Measurements from ENCODE around the gene BOLA1. TPM values are rescaled to one million over a fixed set of nuclear protein-coding genes. Genes with fewer than 3 reads are reported as not detected.
A peak's percentile ranks its signal among the peaks of the same experiment; 100 is the strongest.
"Not testable (repeated sequence)": the region's sequence is repeated elsewhere in the genome, so short reads cannot be mapped to it uniquely, and the experiment has no call there.

BOLA1 gene
- total and polyA plus RNA-seq, 3 experiments from 2014 or later, result 27.3 to 31.6 (median 28.4) TPM

DNA sequence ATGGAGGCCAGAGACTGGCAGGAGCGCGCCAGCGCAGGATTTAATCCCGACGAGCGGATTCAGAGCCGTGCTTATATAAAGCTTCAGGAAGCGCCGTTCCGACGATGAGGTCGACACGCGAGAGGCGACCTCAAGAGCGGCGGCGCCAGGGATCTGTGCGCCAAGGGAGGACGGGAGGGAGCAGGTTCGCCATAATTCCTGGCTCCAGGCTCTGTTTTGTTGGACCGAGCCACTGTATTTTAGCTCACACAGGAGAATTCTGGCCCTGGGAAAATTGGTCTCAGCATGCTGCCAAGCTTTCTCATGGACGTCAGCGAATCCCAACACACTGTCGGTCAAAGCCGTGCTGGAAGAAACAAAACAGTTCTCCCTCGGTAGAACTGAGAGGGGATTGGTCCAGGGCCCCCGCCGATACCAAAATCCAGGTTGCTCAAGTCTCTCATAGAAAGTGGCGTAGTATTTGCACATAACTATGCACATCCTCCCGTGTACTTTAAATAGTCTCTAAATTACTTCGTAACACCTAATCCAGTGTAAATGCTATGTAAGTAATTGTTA lies 37.8 kb upstream of the BOLA1 start:
- CTCF ChIA-PET; H3K4me3 ChIP-seq (ENCODE audit: low read length); H3K9me3 Mint-ChIP-seq; DNase-seq; H3K4me3 Mint-ChIP-seq; H3K36me3 Mint-ChIP-seq; H3K36me3 ChIP-seq (ENCODE audit: insufficient read depth, low read length); H3K27ac Mint-ChIP-seq; H3K4me1 ChIP-seq (ENCODE audit: insufficient read depth, low read length); H3K27me3 ChIP-seq (ENCODE audit: insufficient read depth, low read length, poor library complexity, severe bottlenecking); POLR2A ChIA-PET; H3K27me3 Mint-ChIP-seq; H3K27ac ChIP-seq (ENCODE audit: low read depth, low read length); H3K9me3 ChIP-seq (ENCODE audit: low read length); H3K4me1 Mint-ChIP-seq: not testable (repeated sequence)

DNA sequence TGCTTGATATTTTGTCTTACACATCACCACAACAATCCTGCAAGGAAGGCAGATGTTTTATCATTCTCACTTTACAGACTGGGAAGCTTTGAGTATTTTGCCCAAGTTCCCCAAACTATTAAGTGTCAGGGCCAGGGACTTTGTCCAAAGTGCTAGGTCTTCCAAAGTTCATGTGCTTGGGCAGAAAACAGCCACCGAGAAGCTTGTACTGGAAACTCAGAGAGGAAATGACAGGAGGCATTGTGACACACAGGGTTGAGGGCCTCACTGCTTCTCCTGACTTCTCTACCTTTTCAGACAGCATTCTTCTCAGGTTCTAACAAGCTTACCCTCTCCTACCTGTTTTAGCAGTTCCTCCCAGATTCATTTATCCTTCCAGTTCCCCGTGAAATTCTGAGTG lies 32.5 kb upstream of the BOLA1 start:
- H3K27me3 Mint-ChIP-seq; H3K27ac ChIP-seq (ENCODE audit: low read depth, low read length); H3K27ac Mint-ChIP-seq; H3K9me3 ChIP-seq (ENCODE audit: low read length); H3K4me3 Mint-ChIP-seq; H3K27me3 ChIP-seq (ENCODE audit: insufficient read depth, low read length, poor library complexity, severe bottlenecking); H3K4me1 ChIP-seq (ENCODE audit: insufficient read depth, low read length); H3K4me1 Mint-ChIP-seq; H3K36me3 Mint-ChIP-seq; H3K4me3 ChIP-seq (ENCODE audit: low read length); CTCF ChIA-PET; H3K36me3 ChIP-seq (ENCODE audit: insufficient read depth, low read length); POLR2A ChIA-PET; DNase-seq; H3K9me3 Mint-ChIP-seq: not testable (repeated sequence)

DNA sequence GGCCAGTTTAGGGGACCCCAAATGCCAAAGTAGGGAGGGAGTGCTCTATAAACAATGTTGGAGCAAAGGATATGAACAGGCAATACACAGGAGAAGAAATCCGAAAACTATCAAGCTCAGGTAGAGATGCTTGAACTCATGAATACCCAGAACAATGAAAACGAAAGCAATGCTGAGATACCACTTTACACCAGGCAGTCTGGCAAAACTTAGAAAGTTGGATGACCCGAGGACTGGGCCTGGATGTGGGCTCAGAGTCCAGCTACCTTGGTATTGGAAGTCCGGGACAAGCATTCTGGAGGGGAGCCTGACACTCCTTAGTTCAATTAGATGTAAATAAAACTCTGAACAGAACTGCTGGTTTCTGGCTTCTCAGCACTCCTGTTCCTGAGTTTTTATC lies 26.3 kb upstream of the BOLA1 start:
- H3K27me3 ChIP-seq (ENCODE audit: insufficient read depth, low read length, poor library complexity, severe bottlenecking); H3K4me3 ChIP-seq (ENCODE audit: low read length); H3K36me3 Mint-ChIP-seq; H3K27ac Mint-ChIP-seq; DNase-seq; H3K4me1 ChIP-seq (ENCODE audit: insufficient read depth, low read length); H3K36me3 ChIP-seq (ENCODE audit: insufficient read depth, low read length); H3K4me3 Mint-ChIP-seq; H3K27me3 Mint-ChIP-seq; H3K9me3 ChIP-seq (ENCODE audit: low read length); H3K27ac ChIP-seq (ENCODE audit: low read depth, low read length); CTCF ChIA-PET; H3K4me1 Mint-ChIP-seq; POLR2A ChIA-PET; H3K9me3 Mint-ChIP-seq: not testable (repeated sequence)

DNA sequence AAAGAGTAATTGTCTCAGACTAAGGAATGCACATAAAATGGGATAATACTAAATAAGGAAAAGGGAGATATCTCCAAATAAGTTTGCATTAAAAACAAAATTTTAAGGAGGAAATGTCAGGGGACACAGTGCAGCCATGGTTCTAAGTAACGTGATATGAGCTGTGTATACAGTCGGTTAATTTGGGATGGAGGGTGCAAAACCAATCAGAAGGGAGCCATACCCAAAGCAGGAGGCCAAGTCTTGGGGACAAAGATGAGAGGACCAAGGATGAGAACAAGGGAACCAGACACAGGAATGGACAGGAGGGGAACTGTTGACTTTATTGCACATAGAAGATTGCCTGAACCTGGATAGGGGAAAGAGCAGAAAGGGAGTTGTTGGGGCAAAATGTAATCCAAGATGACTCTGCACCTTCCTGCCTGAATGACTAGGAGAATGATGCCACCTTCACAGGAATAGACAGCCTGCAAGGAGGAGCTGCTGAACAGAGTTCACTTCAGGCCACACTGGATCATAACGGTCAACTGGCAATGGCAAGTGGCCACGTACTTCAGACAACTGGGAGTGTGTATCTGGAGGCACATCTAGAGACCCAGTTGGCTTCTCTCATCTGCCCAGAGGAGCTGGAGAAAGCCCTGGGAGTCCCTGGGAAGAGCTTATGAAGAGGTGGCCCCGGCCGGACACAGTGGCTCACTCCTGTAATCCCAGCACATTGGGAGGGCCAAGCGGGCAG lies 22.0 kb upstream of the BOLA1 start:
- Histone ChIP-seq H3K27ac (ENCODE audit: low read depth, low read length) (no peak overlapping the region), H3K27me3 (ENCODE audit: insufficient read depth, low read length, poor library complexity, severe bottlenecking) (no peaks in the 10 kb centered on the region), H3K4me3 (ENCODE audit: low read length) (no peak overlapping the region), H3K4me1 (ENCODE audit: insufficient read depth, low read length) (peaks cover 33% of the 10 kb centered on the region), H3K36me3 (ENCODE audit: insufficient read depth, low read length) (no peaks in the 10 kb centered on the region), H3K9me3 (ENCODE audit: low read length) (no peaks in the 10 kb centered on the region)
- no peaks in the 10 kb centered on the region for H3K9me3 Mint-ChIP-seq
- no peaks in the 10 kb centered on the region for H3K36me3 Mint-ChIP-seq
- H3K27ac Mint-ChIP-seq, result peak overlapping the region in 6 of 8 donors; percentile 17 to 87 (median 44)
- CTCF ChIA-PET, result interaction anchor here (1.2 kb wide), 1 partner anchor 10 kb away, joined by 3 read pairs; a partner anchor contains a TSS
- peaks cover 19 to 35% (median 23%) of the 10 kb centered on the region in 3 donors for H3K4me1 Mint-ChIP-seq
- peak overlapping the region in 1 of 7 donors; percentile 5 for H3K4me3 Mint-ChIP-seq
- POLR2A ChIA-PET, result no interaction called here
- H3K27me3 Mint-ChIP-seq, result no peaks in the 10 kb centered on the region
- no peak for DNase-seq

DNA sequence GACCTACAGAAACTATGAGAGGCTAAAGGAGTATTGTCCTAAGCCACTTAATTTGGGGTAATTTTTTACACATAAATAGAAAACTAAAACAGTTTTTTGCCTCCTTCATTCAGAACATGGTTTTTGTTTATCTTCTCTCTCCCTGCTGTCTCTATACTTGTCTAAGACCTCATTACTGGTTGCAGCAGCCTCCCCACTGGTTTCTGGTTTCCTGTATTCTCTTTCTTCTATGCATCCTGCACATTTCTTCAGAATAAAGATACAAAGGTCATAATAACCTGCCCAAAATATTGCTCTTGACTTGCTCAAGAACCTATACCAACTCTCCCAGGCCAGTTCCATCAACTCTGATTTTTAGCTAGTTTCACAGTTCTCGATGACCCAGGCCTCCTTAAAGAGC lies 19.8 kb upstream of the BOLA1 start:
- peak overlapping the region; percentile 24 to 96 (median 68) for H3K27ac Mint-ChIP-seq
- Histone ChIP-seq H3K27me3 (ENCODE audit: insufficient read depth, low read length, poor library complexity, severe bottlenecking) (no peaks in the 10 kb centered on the region), H3K9me3 (ENCODE audit: low read length) (no peaks in the 10 kb centered on the region), H3K4me3 (ENCODE audit: low read length) (peak overlapping the region; percentile 29), H3K4me1 (ENCODE audit: insufficient read depth, low read length) (peaks cover 47% of the 10 kb centered on the region), H3K27ac (ENCODE audit: low read depth, low read length) (no peak overlapping the region), H3K36me3 (ENCODE audit: insufficient read depth, low read length) (no peaks in the 10 kb centered on the region)
- peaks cover 23 to 38% (median 26%) of the 10 kb centered on the region in 3 donors for H3K4me1 Mint-ChIP-seq
- peak overlapping the region in 5 of 7 donors; percentile 8 to 47 (median 44) for H3K4me3 Mint-ChIP-seq
- no peaks in the 10 kb centered on the region for H3K36me3 Mint-ChIP-seq
- DNase-seq, result peak in 2 of 5 donors; percentile 14 to 61
- H3K9me3 Mint-ChIP-seq, result no peaks in the 10 kb centered on the region
- POLR2A ChIA-PET, result interaction anchor here (0.6 kb wide), 2 partner anchors 8 to 83 kb away, joined by 3 to 9 read pairs; no protein-coding TSS in a partner anchor
- H3K27me3 Mint-ChIP-seq, result no peaks in the 10 kb centered on the region
- CTCF ChIA-PET, result no interaction called here

DNA sequence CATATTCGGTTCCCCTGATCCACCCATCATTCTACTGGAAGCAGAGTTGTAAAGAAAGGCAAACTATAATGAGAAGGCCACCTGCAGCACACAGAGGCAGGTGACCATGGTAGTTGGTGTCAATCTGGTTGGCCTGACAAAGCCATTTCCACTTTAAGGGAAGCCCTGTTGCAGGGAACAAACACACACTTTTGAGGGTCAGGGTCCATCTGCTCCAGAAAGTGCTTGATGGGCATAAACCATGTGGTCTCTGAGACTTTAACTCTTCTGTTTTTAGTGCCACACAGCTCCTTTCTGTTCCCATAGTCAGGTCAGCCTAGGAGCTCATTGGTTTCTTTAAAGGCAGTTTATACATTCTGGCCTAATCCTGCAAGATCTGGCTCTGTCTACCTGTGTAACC lies 17.5 kb upstream of the BOLA1 start:
- no peaks in the 10 kb centered on the region for H3K36me3 Mint-ChIP-seq
- ChIA-PET POLR2A (interaction anchor here (8.3 kb wide), 1 partner anchor 35 kb away, joined by 177 read pairs; no protein-coding TSS in a partner anchor), CTCF (no interaction called here)

DNA sequence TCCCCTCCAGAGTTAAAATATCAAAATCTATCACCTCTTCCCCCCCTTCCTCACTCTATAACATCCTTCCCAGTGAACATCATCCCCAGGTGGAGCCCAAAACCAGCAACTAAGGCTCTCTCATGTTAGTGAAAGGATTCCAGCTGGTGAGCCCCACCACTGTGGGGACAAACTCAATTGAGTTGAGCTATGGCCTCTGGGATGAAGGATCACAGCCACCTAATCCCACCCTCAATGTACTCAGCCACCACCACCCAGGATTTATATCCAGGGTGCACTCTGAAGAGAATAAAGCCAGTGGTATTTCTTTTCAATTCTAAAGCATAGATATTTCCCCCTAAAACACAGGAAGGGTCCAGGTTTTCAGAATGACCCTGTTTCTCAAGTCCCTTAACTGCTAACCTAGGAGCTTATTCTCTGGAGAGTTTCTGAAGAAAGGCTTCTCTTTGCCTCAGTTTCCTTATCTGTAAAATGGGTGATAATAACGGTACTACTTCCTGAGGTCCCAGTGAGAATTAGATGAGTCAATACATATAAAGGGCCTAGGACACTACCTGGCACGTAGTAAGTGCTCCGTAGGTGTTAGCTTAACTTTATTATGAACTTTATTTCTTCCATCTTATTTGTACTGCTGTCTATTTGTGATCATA lies 15.6 kb upstream of the BOLA1 start:
- no peak overlapping the region for H3K4me3 ChIP-seq (ENCODE audit: low read length)
- POLR2A ChIA-PET, result interaction anchor here (8.3 kb wide), 1 partner anchor 37 kb away, joined by 177 read pairs; no protein-coding TSS in a partner anchor

More for the DNA sequence above, 17.5 kb upstream of the BOLA1 start:
- Histone ChIP-seq H3K36me3 (ENCODE audit: insufficient read depth, low read length) (no peaks in the 10 kb centered on the region), H3K27me3 (ENCODE audit: insufficient read depth, low read length, poor library complexity, severe bottlenecking) (no peaks in the 10 kb centered on the region), H3K4me3 (ENCODE audit: low read length) (no peak overlapping the region), H3K4me1 (ENCODE audit: insufficient read depth, low read length) (peaks cover 53% of the 10 kb centered on the region), H3K9me3 (ENCODE audit: low read length) (no peaks in the 10 kb centered on the region), H3K27ac (ENCODE audit: low read depth, low read length) (no peak overlapping the region)
- H3K27ac Mint-ChIP-seq, result peak overlapping the region in 5 of 8 donors; percentile 8 to 76 (median 18)
- DNase-seq, result no peak
- H3K27me3 Mint-ChIP-seq, result no peaks in the 10 kb centered on the region
- H3K4me3 Mint-ChIP-seq, result peak overlapping the region in 1 of 7 donors; percentile 29
- no peaks in the 10 kb centered on the region for H3K9me3 Mint-ChIP-seq
- peaks cover 23 to 38% (median 26%) of the 10 kb centered on the region in 3 donors for H3K4me1 Mint-ChIP-seq

More for the DNA sequence above, 15.6 kb upstream of the BOLA1 start:
- Mint-ChIP-seq H3K4me3 (peak overlapping the region in 1 of 7 donors; percentile 27), H3K27ac (peak overlapping the region in 5 of 8 donors; percentile 25 to 87 (median 30)), H3K36me3 (no peaks in the 10 kb centered on the region), H3K4me1 (peaks cover 23 to 31% (median 24%) of the 10 kb centered on the region in 3 donors), H3K27me3 (no peaks in the 10 kb centered on the region), H3K9me3 (no peaks in the 10 kb centered on the region)
- Histone ChIP-seq H3K27me3 (ENCODE audit: insufficient read depth, low read length, poor library complexity, severe bottlenecking) (no peaks in the 10 kb centered on the region), H3K9me3 (ENCODE audit: low read length) (no peaks in the 10 kb centered on the region), H3K36me3 (ENCODE audit: insufficient read depth, low read length) (no peaks in the 10 kb centered on the region), H3K27ac (ENCODE audit: low read depth, low read length) (no peak overlapping the region), H3K4me1 (ENCODE audit: insufficient read depth, low read length) (peaks cover 50% of the 10 kb centered on the region)
- no peak for DNase-seq
- CTCF ChIA-PET, result no interaction called here
